SH-SY5Y (cell line): ENCODE data around the gene IDH3A.

Source experiments
- GATA2 ChIP-seq: IDR thresholded peaks from 2 replicates; pipeline ENCODE4 v1.6.1; 2011; ENCODE audit warnings: mild to moderate bottlenecking, low read depth, low read length
- GATA3 ChIP-seq: IDR thresholded peaks from 2 replicates; pipeline ENCODE4 v1.6.1; 2011; ENCODE audit warnings: low read depth, mild to moderate bottlenecking, low read length, moderate library complexity

- TF ChIP-seq GATA2 (no peak), GATA3 (no peak)
Measured at GRCh38 chr15:78212546-78213424, 63.6 kb downstream of the IDH3A start.
